HS-5 (cell line): ENCODE results near the gene COBL.

Experiments used
- DNase-seq: peaks from one replicate; pipeline ENCODE4 v3.0.0-alpha.2; 2012; ENCODE audit warnings: low read depth

COBL gene

DNA sequence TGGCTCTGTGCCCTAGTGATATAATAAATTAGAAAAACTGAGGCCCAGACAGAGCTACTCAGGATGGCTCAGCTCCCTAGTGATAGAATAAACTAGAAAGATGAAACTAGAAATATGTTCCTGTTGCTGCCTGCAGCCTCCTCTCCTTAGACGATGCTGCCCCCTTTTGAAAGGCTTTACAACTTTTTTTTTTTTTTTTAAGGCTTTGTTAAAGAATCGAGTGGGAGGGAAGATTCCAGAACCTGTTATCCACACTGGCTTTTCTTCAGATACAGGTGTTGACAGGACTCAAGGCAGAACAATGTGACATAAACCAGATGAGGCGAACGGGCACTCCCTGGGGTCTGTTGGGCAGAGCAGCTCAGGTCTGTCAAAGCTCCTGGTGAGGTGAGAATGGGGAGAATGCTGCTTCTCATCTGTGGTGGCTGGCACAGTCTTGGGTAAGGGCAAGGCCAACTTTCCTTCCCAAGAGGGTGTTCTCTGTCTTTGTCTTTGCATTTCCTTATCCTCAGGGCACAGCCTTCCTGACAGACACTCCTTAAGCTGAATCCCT, 175.1 kb downstream of the COBL start:
- no peak for DNase-seq

DNA sequence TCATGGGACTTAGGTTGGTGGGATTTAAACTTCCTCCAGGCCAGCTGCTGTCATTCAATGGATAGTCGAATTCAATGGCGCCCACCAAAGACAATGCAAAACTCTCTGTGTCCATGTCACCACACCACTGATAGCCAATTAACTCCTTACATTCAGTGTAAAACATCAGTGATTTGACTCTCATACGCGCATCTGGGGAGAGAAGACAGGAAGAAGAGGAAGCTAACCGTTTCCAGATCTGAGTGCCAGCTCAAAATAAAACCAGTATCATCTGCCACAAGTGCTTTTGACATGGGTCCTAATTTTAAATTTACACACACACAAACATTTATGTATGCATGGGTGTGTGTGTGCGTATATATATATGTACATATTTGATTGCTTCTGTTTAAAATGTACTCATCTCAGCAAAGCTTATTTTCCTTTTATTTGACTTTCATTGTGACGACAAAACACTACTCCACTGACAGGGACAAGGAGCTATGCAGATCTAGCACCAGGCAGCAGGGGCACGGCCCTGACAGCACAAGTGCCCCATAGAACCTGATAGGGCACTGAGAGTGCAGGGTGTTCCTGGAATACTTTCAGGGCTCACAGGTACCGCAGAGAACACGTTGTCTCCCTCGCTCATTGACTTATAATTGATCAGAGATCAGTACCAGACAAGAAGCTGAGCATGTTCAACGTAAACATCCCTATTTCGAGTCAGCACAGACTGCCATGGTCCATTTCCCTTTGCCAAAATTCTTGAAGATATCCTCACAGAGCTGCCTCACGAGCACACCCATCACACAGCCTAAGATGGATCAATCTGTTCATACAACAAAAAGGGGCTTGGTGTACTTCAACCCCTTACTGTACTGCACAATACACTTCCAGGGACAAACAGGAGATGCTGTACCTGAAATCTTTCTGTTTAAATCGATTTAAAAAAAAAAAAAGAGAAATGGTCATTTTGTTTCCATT, 176.1 kb downstream of the COBL start:
- DNase-seq, result no peak

DNA sequence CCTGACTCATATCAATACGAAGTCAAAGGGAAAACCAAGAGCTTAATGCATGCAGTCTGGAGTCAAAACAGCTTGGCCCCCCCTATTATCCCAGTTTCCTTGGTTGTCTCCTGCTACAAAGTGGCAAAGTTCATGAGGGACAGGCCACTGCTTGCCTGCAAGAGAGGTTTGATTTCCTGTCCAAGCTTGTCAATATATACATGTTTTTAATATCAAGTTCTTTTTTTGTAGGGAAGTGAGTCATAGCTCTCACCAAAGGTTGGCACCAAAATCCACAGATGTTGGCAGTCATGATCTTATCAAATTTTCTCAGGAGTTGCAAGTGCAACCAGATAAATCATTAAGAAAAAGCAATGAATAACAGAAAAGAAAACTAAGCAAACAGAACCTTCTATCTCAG, 176.8 kb downstream of the COBL start:
- no peak for DNase-seq

DNA sequence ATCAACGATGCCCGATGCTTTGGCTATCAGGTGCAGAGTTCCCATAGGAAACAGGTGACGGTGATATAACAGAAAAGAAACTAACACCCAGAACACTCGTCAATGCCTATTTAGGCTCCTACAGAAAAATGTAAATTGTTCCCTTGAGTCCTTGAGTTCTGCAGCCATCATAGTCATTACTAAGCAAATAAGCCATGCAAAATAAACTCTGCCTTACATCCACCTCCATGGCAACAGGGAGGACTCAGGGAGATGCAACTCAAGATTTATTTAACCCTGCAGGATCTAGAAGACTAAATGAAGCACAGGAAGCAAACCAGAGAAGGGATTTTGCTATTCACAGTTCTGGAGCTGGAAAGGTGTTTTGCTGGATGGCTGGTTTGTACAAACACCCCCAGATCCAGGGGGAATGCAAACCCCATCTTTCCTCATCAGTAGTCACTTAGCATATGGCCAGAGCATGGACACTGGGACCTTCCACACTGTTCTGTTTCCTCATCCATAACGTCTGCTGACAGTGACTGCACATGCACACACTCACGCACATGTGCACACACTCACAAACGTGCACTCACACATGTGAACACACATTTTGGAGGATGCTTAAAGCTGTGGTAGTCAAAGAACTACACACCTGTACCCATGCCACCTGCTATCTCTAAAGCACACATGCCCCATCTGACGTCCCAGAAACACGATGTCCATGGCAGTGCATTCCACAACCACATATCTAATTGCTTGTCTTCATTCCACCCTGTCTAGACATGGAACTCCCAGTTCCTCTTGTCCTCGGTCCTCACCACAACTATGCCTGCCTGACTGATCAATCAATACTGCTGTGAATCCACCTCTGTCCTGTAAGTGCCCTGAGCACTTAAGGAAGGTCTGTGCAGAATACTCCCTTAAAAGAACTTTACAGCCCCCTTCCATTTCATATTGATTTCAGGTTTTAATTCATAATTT, 178.2 kb downstream of the COBL start:
- no peak for DNase-seq

DNA sequence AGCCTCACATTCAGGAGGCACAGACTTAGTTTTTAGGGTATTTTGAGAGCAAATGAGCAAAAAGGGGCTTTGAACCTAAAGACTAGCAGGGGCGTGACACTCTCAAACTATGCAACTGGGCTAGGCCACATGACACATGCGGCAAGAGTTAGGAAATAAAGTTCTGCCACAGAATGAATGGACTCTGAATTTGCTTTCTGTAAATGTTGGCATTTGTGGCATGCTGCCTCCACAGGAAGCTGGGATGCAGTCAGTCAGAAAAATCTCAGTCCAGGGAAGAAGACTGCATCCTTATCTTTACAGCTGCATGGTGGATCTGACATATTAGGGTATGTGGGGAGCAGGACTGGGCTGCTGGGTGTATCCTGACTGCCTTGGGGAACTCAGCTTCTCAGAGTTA, 181.0 kb downstream of the COBL start:
- no peak for DNase-seq

DNA sequence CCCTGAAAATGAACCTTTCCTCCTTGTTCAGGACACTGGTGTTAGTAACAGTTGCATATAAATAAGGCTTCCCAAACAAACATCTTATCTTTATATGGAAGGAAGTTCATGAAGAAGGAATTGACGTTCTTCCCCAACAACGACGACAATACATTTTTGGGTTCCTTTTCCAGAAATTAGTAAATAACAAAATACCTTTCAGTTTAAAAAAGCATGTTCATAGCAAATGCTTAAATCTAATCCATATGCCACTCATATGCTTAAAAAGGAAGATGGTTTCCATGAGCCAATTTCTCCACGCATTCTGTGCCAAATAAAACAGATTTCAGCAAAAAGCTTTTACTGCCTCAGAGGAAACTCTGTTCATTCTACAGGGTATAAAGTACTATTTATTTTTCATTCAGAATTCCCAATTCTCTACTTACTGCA, 182.6 kb downstream of the COBL start:
- DNase-seq, result no peak

DNA sequence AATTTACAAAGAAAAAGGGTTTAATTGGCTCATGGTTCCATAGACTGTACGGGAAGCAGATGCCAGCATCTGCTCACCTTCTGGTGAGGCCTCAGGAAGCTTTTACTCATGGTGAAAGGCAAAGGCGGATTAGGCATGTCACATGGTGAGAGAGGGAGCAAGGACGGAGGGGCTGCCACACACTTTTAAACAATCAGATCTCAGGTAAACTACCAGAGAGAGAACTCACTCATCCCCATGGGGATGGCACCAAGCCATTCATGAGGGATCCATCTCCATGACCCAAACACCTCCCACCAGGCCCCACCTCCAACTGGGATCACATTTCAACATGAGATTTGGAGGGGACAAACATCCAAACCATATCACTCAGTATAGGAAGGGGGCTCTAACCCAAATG, 183.9 kb downstream of the COBL start:
- DNase-seq, result no peak

DNA sequence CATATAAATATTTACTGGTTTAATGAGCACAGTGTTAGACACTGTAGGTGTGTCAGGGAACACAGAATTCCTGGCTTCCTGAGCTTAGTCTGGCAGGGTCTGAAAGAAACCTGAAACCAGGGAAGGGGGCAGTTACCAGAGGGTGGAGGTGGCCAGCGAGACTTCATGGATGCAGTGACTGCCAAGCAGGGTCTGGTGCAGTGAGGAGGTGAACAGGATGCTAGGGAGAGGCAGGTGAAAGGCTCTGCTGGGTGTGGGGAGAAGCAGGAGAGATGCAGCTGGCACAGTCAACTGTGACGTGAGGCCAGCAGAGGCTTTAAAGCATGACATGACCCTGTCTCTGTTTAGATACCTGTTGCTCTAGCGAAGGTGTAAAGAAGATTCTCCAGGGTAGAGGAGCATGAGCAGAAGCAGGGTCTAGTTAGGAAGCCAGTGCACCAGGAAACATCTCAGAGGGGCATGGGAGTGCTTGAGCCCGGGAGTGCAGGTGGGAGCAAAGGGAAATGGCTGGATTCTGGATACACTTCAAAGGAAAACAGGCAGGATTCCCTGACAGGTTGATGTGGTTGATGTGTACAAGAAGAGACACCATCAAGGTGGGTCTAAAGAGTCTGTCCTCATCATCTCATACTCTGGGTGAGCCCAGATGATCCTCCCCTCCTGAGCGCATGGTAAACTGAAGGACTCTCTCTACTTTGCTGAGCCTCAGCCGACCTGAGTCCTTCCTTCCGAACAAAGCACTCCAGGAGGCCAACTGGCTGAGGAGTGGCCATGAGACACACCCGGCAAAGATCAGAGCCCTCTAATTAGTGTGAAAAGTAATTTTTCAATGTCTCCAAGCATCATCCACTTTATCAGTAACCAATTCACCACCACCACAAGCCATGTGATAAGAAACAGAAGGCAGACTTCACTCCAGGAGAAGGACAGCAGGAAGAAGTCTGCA, 186.8 kb downstream of the COBL start:
- no peak for DNase-seq

DNA sequence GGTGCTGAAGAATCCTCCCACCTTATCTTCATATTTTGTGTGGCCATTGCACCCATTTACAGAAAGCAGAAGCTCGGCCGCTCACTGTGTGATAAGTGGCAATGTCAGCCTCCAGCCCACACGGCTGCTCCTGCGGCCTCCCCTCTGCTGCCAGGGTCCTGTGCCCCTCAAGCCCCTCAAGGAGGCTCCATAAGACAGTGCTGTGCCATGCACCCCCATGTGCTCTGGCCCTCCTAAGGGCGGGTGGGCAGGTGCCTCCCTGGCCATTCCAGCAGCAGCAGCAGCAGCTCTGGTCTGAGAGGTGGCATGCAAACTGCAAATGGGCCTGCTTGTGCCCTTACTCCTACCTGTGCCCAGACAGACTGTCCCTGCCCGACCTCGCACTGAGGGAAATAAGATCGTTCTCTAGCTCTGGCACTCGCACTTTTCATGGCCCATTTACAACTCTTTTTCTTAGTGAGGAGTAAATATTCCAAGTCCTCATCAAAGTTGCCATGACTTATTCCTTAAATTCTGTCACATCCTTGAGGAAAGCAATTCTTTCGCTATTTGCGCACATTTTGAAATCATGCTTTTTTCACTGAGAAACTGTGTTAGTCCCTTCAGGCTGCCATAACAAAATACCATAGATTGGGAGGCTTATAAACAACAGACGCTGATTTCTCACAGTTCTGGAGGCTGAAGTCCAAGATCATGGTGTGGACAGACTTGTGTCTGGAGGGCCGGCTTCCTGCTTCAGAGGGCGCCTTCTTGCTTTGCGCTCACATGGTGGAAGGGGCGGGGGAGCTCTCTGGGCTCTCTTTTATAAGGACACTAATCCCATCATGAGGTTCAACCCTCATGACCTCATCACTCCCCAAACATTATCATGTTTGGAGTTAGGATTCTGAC, 187.8 kb downstream of the COBL start:
- no peak for DNase-seq

DNA sequence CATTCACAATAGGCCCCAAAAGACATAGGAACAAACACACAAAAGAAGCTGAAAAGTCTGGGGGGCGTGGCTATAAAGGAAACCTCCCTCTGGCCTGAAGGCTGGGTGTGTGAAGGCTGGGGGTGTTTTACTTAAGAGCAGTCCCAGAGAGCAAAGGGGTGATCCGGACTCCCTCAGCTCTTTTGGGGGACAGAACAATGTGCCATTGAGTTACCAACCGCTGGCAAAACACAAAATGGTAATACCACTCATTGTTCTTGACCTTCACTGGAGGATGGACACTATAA, 189.0 kb downstream of the COBL start:
- no peak for DNase-seq

DNA sequence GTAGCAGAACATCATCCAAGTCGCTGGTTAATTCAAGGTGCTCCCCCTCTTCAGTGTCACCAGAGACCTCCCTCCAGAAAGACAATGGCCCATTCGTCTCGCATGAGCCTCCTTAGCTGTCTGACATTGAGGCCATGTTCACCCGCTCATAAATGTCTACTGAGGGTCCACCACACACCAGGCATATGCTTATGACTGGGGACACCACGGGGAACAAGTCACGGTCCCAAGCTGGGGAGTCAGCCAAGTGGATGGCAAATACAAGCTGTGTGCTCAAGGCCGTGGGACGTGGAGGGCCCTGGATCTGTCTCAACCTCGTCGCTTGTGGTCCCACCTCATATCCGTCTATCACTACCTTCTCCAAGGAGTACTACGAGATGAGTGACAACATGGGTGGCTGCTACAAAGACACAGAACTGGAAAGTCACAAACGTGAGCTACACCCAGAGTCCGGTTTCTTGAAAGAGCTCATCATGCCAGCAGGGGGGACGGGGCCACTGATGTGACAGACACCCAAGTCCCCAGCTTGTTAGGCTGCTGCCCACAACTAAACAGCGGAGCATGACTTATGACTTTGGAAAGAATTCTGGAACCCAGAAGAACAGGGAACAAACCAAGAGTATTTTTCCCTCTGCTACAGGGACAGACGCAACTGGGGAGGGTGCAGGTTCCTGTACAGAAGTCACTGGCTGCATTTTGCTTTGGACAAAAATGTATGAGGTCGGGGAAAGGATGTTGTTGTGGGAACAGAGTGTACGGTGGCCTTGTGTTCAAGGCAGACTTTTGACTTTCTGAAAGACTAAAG, 189.6 kb downstream of the COBL start:
- no peak for DNase-seq

DNA sequence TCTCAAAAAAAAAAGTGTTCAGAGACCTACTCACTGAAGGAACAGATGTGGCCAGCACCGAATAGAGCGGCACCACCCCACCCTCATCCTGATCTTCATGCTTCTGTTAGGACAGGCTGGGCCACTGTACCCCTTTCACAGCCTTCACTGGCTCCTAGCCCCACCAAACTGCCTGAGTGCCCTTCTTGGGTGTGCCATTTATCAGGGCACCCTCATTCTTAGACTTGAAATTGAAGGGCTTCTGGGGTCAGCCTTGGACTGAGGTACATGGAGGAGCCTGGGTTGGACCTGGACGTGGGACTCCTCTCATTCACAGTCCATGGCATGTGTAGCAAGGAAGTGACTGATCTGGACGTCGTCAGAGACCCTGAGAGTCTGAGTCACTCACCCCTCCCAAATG, 190.3 kb downstream of the COBL start:
- DNase-seq, result no peak

DNA sequence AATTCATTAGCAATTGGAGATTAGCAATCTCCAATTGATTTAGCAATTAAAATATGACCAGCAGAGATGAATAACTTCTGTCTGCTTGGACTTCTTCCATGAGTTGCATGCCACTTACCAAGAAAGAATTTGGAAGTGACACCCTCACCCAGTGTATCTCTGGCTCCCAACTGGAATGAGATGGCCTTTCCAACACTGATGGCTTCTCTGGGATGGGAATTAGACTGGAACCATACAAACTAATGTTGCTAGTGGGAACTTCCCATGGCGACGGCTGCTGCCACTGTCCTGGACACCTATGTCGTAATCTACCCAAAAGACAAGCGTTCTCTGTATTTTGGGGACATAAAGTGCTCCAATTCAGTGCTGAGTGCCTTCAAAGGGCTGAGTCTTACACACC, 192.3 kb downstream of the COBL start:
- DNase-seq, result no peak

DNA sequence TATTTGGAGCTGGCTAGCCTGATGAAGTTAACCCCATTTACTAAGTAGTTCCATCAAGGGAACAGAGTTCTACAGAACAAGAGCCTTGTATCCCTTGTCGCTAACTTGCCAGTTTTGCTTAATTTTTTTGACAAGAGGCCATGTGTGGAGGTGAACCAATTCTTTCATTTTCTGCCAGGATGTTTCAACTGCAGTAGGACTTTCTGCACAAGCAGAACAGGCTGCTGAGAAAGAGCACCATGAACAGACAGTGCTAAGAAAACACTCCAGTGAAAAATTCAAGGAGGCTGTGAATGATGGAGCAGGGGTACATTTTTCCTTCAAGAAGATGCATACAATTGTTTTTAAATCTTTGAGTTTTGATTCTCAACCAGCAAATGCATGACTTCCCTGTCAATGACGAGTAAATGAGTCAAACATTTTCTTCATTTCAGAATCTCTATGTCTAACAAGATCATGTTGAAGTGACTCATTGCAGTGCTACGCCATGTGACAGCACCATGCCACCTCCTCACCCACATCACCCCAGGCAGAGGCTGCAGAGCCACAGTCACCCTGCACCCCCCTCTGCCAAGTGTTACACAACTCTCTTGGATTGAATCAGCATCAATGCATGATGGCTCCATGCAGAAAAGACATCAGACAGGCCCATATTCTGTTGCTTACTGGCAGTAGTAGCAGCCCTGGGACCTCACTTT, 193.1 kb downstream of the COBL start:
- peak; percentile 97 for DNase-seq

DNA sequence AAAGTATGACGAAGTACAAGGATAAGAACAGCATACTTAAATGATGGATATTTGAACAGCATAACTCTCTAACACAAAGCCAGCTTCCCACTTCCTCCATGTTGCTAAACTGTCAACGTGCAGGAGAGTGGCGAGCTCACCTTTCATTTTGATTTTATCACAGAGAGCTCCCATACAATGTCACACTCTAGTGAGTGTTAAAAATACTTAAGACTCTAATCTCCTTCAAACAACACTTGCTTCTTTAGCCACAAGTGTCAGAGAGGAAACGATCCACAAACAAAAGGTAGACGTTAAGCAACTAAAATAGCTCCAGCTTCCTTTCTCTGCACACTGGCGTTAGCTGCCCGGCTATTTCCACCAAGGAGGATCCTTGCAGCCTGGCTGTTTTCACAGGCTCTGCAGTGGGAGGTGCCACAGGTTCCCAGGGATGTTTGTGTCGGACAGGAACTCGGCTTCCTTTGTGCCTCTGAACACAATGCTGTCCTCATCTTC, 194.6 kb downstream of the COBL start:
- DNase-seq, result no peak

DNA sequence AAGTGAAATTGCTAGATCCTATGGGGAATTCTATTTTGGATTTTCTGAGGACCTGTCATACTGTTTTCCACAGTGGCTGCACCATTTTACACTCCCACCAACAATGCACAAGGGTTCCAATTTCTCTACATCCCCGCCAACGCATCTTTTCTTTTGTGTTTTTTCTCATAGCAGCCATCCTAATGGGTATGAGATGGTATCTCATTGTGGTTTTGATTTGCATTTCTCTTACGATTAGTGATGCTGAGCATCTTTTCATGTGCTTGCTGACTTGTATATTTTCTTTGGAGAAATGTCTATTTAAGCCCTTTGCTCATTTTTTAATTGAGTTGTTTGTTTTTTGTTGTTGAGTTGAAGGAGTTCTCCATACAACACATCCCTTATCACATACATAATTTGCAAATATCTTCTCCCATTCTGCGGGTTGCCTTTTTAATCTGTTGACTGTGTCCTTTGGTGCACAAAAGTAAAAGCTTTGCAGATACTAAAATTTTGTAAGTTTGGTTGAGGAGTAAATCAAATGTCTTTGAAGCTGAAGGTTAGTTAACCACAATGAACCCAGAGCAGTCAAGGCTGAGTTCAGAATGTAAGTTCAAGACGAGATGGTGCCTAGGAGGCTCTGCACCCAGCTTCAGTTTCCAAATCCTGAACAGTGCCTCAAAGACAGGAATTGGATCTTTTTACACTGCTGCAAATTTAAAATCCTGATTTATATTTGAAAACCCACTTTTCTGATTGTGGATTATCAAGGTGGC, 195.4 kb downstream of the COBL start:
- DNase-seq, result no peak

DNA sequence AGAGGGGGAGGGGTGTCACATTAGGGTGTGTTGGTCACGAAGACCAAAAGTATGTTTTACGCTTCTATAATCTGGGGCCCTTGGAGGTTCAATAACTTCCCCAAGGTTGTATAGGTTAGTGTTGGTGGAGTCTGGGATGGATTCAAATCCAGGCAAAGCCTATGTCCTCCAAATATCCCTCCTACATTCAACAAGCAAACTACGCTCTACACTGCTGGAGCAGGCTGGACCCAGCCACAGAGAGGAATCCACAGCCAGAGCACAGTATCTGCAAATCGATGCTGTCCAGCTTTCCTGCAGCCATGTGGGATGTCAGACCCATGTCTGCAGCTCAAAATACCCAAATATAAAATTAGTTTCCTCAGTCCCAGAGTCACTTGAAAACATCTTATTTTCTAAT, 198.0 kb downstream of the COBL start:
- DNase-seq, result no peak

DNA sequence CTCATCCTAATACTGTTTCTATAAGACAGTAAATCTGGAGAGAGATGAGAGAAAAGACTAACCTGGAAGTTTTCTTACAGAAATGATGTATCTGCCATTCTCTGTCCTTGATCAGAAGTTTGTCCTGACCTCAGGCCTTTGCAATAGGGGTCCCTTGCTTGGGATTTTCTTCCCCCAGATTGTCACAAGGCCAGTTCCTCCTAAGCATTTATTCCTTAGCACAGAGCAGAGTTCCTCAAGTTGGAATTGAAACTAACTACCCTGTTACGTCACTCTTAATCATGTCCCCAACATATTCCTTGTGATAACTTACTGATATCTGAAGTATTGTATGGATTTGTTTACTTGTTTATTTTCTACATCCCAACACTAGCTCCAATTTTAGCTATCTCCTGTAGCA, 202.1 kb downstream of the COBL start:
- no peak for DNase-seq
